CD4-positive, alpha-beta T cell (primary cell): Measurements from ENCODE around the gene GPR176. TPM values are rescaled to one million over a fixed set of nuclear protein-coding genes. Genes with fewer than 3 reads are reported as not detected.

Experiments used
- ATAC-seq: fragments of 200-7000 bp; cut with Tn5 transposase; one replicate; pipeline ENCODE4 v1.10.0; 2022; ENCODE audit warnings: mild to moderate bottlenecking; ENCODE audit not compliant: poor library complexity
- CTCF ChIA-PET: fragments of 350-600 bp; sonication (Branson Sonifier 250); formaldehyde crosslinking; loops from one replicate; lab custom pipeline; 2021; ENCODE audit warnings: antibody characterized with exemption, inconsistent platforms; lab: Charles Lee
- POLR2A ChIA-PET: fragments of 350-600 bp; sonication (Branson Sonifier 250); formaldehyde crosslinking; loops from one replicate; lab custom pipeline; 2021; ENCODE audit warnings: antibody characterized with exemption, inconsistent platforms; lab: Charles Lee
- DNase-seq, 14 experiments: peaks; one replicate each; pipeline ENCODE4 v3.0.0-alpha.2; 2013 to 2020; ENCODE audit warnings: mixed read lengths in 2 of 14
- H3K27ac ChIP-seq, 2 donors: one replicate each; pipeline versions ENCODE4 v1.5.1 to v1.7.0; 2013; ENCODE audit warnings: low read length in 2 of 2, low read depth in 1 of 2, mild to moderate bottlenecking in 1 of 2
- H3K27me3 ChIP-seq, 2 experiments: 1 replicate in 1 of 2; 2 replicates in 1 of 2; pipeline versions ENCODE4 v1.6.1 to v1.7.0; 2013; ENCODE audit warnings: low read length in 2 of 2, control low read depth in 1 of 2, mild to moderate bottlenecking in 1 of 2, moderate library complexity in 1 of 2; ENCODE audit not compliant: insufficient read depth in 2 of 2, control insufficient read depth in 1 of 2
- H3K36me3 ChIP-seq: one replicate; pipeline ENCODE4 v1.6.1; 2013; ENCODE audit warnings: low read length, control low read depth; ENCODE audit not compliant: insufficient read depth
- H3K4me1 ChIP-seq: one replicate; pipeline ENCODE4 v1.6.1; 2013; ENCODE audit warnings: low read length, control low read depth; ENCODE audit not compliant: insufficient read depth
- H3K4me3 ChIP-seq: one replicate; pipeline ENCODE4 v1.5.1; 2013; ENCODE audit warnings: mild to moderate bottlenecking, low read length, moderate library complexity
- H3K9me3 ChIP-seq, 2 experiments: 1 replicate in 1 of 2; 2 replicates in 1 of 2; pipeline versions ENCODE4 v1.6.1 to v1.7.0; 2013; ENCODE audit warnings: low read length in 2 of 2, mild to moderate bottlenecking in 2 of 2, control low read depth in 1 of 2, moderate library complexity in 1 of 2; ENCODE audit not compliant: control insufficient read depth in 1 of 2, insufficient read depth in 1 of 2
- H3K27ac Mint-ChIP-seq: one replicate; pipeline ENCODE4 v1.8.0; 2020; ENCODE audit warnings: mixed read lengths
- H3K27me3 Mint-ChIP-seq: one replicate; pipeline ENCODE4 v1.8.0; 2021; ENCODE audit warnings: mixed read lengths
- H3K36me3 Mint-ChIP-seq: one replicate; pipeline ENCODE4 v1.8.0; 2021; ENCODE audit warnings: low read depth, mixed read lengths
- H3K4me1 Mint-ChIP-seq: one replicate; pipeline ENCODE4 v1.8.0; 2021; ENCODE audit warnings: low read depth, mixed read lengths
- H3K4me3 Mint-ChIP-seq: one replicate; pipeline ENCODE4 v1.8.0; 2020; ENCODE audit warnings: mild to moderate bottlenecking, mixed read lengths
- H3K9me3 Mint-ChIP-seq: one replicate; pipeline ENCODE4 v1.8.0; 2020; ENCODE audit warnings: mixed read lengths
- intact Hi-C, 2 experiments: fragments of 100-400 bp; cut with DNase I in 1 of 2; cut with micrococcal nuclease in 1 of 2; formaldehyde crosslinking; loops; one replicate each; pipeline versions ENCODE4 v1.15.1 to v1.9.0; 2023 to 2025; cut with DNase I, micrococcal nuclease
- total RNA-seq, 174 experiments: library from RNA in 2 of 174; stranded (reverse) in 2 of 174; gene quantifications; one replicate each; pipeline ENCODE4 v1.2.3 and lab custom pipeline; 2021 to 2026
- TF ChIP-seq, protein P1 (sequence below): fragments of 200-600 bp; IDR thresholded peaks from one replicate; pipeline ENCODE4 v1.8.0; 2022; ENCODE audit warnings: antibody characterized with exemption, mild to moderate bottlenecking

GPR176 gene
- total RNA-seq, 2 experiments from 2014 or later, result not detected

DNA sequence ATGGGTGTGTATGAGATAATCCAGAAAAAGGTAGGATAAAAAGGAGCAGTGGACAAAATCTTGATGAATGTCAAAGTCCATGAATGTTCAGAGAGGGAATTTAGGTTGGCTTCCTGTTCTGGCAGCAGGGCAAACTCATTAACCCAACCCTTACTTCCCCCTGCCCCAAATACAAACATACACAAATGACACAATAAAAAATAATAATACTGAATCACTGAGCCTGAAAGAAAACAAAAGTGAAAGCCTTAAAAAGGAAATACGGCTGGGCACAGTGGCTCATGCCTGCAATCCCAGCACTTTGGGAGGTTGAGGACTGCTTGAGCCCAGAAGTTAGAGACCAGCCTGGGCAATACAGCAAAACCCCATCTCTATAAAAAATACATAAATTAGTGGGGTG is 62.9 kb downstream of the GPR176 start:
- Histone ChIP-seq H3K27ac (no peak overlapping the region), H3K4me3 (no peak overlapping the region), H3K4me1 (no peaks in the 10 kb centered on the region), H3K27me3 (peaks cover 0 to 4% of the 10 kb centered on the region in 2 experiments), H3K9me3 (no peaks in the 10 kb centered on the region), H3K36me3 (no peaks in the 10 kb centered on the region)
- ATAC-seq (no peak), DNase-seq (no peak)
- CTCF ChIA-PET, result no interaction called here
- Mint-ChIP-seq H3K27ac (no peak overlapping the region), H3K4me1 (no peaks in the 10 kb centered on the region), H3K36me3 (no peaks in the 10 kb centered on the region), H3K27me3 (peaks cover 15% of the 10 kb centered on the region), H3K9me3 (no peaks in the 10 kb centered on the region), H3K4me3 (no peak overlapping the region)
- POLR2A ChIA-PET, result no interaction called here
- intact Hi-C loops, result no loop called here
- TF ChIP-seq, protein P1, sequence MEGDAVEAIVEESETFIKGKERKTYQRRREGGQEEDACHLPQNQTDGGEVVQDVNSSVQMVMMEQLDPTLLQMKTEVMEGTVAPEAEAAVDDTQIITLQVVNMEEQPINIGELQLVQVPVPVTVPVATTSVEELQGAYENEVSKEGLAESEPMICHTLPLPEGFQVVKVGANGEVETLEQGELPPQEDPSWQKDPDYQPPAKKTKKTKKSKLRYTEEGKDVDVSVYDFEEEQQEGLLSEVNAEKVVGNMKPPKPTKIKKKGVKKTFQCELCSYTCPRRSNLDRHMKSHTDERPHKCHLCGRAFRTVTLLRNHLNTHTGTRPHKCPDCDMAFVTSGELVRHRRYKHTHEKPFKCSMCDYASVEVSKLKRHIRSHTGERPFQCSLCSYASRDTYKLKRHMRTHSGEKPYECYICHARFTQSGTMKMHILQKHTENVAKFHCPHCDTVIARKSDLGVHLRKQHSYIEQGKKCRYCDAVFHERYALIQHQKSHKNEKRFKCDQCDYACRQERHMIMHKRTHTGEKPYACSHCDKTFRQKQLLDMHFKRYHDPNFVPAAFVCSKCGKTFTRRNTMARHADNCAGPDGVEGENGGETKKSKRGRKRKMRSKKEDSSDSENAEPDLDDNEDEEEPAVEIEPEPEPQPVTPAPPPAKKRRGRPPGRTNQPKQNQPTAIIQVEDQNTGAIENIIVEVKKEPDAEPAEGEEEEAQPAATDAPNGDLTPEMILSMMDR, result no peak

DNA sequence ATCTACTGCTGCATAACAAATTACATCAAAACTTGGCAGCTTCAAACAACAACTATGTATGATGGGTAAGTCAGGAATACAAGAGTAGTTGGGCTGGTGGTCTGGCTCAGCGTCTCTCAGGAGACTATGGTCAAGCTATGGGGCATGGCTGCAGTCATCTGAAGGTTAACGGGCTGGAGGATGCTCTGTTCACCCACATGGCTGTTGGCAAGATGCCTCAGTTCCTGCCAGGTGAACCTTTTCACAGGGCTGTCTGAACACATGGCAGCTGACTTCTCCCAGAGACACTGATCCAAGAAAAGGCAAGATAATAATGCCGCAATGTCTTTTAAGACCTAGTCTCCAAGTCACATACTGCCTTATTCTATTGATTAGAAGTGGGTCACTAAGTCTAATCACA is 63.7 kb downstream of the GPR176 start:
- no peaks in the 10 kb centered on the region for H3K4me1 Mint-ChIP-seq
- DNase-seq, result no peak
- H3K27ac ChIP-seq, result no peak overlapping the region
- H3K4me1 ChIP-seq, result no peaks in the 10 kb centered on the region
- no peak overlapping the region for H3K4me3 Mint-ChIP-seq
- H3K36me3 Mint-ChIP-seq, result no peaks in the 10 kb centered on the region
- peaks cover 15% of the 10 kb centered on the region for H3K27me3 Mint-ChIP-seq
- no peak for ATAC-seq
- TF ChIP-seq, protein P1, result no peak
- ChIA-PET CTCF (no interaction called here), POLR2A (no interaction called here)
- no peak overlapping the region for H3K4me3 ChIP-seq
- intact Hi-C loops, result no loop called here
- no peaks in the 10 kb centered on the region for H3K9me3 Mint-ChIP-seq
- H3K36me3 ChIP-seq, result no peaks in the 10 kb centered on the region
- no peaks in the 10 kb centered on the region for H3K9me3 ChIP-seq
- peaks cover 0 to 4% of the 10 kb centered on the region in 2 experiments for H3K27me3 ChIP-seq
- no peak overlapping the region for H3K27ac Mint-ChIP-seq

DNA sequence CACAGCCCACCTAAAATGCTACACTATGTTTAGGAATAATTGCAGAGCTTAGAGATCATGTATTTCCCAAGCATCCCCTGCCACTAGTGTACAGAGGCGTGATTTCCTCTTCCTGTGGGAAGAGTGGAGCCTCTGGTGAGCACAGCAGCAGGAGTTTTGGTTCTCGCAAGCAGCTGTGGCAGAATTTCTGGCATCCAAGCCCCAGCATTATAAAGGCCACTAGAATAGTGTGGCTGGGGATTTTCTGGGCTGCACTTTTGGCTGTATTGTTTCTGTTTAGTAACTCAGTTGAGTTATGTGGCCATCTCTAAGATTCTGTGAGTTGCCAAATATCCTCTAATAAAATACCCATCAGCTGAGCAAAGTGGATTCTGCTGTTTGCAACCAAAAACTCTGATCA is 64.7 kb downstream of the GPR176 start:
- ChIA-PET POLR2A (no interaction called here), CTCF (no interaction called here)
- TF ChIP-seq, protein P1, result no peak
- DNase-seq, result no peak
- Histone ChIP-seq H3K4me3 (no peak overlapping the region), H3K9me3 (no peaks in the 10 kb centered on the region), H3K36me3 (no peaks in the 10 kb centered on the region), H3K4me1 (no peaks in the 10 kb centered on the region), H3K27ac (no peak overlapping the region), H3K27me3 (peaks cover 0 to 8% of the 10 kb centered on the region in 2 experiments)
- Mint-ChIP-seq H3K9me3 (no peaks in the 10 kb centered on the region), H3K4me3 (no peak overlapping the region), H3K27ac (no peak overlapping the region), H3K4me1 (no peaks in the 10 kb centered on the region), H3K27me3 (peaks cover 15% of the 10 kb centered on the region), H3K36me3 (no peaks in the 10 kb centered on the region)
- no peak for ATAC-seq
- intact Hi-C loops, result no loop called here
